ENCODE results near the gene CAMK1. TPM values are rescaled to one million over a fixed set of nuclear protein-coding genes. Genes with fewer than 3 reads are reported as not detected.

CAMK1 gene
- total and polyA plus RNA-seq, 11 donors = 9.7 to 26.3 (median 14.7) TPM

GRCh38 chr3:9779721-9780457 is 10.1 kb upstream of the CAMK1 start:
- ATAC-seq (peak; percentile 15 to 63 (median 47)), DNase-seq (peak in 1 of 5 donors; percentile 43)
- H3K27ac ChIP-seq = peak overlapping the region in 4 of 12 donors; percentile 23 to 87 (median 30)
- TF ChIP-seq POLR2A (IDR thresholded peaks at IDR 0.05) (no peak), CTCF (IDR thresholded peaks at IDR 0.05) (no peak)
- peaks cover 0 to 61% (median 0%) of the 10 kb centered on the region in 12 donors for H3K4me1 ChIP-seq
- no peaks in the 10 kb centered on the region for H3K27me3 ChIP-seq
- peaks cover 0 to 55% (median 48%) of the 10 kb centered on the region in 9 donors for H3K36me3 ChIP-seq
- no peaks in the 10 kb centered on the region for H3K9me3 ChIP-seq
- no peak overlapping the region for H3K4me3 ChIP-seq
- whole genome bisulfite sequencing, 4 donors = 74 to 79% (median 78%) methylated on average over 8 of the region's 8 CpGs
- intact Hi-C loops (cut with DNase I) = no loop called here

- TF ChIP-seq CTCF (IDR thresholded peaks at IDR 0.05) (no peak), POLR2A (IDR thresholded peaks at IDR 0.05) (no peak)
- Histone ChIP-seq H3K4me3 (no peak overlapping the region), H3K9me3 (no peaks in the 10 kb centered on the region), H3K4me1 (peaks cover 0 to 61% (median 0%) of the 10 kb centered on the region in 12 donors), H3K27ac (peak overlapping the region in 1 of 12 donors; percentile 87), H3K36me3 (peaks cover 0 to 48% (median 43%) of the 10 kb centered on the region in 9 donors), H3K27me3 (no peaks in the 10 kb centered on the region)
- ATAC-seq (peak in 1 of 4 donors; percentile 25), DNase-seq (no peak)
- 79 to 92% (median 83%) methylated on average over 4 to 6 of the region's 6 CpGs for WGBS, 4 donors
- intact Hi-C loops (cut with DNase I) = no loop called here
These were observed 9.4 kb upstream of the CAMK1 start for GRCh38 chr3:9779075-9779593.

- Histone ChIP-seq H3K4me3 (no peak overlapping the region), H3K4me1 (peaks cover 0 to 61% (median 0%) of the 10 kb centered on the region in 12 donors), H3K27me3 (no peaks in the 10 kb centered on the region), H3K36me3 (peaks cover 0 to 41% (median 36%) of the 10 kb centered on the region in 9 donors), H3K9me3 (no peaks in the 10 kb centered on the region), H3K27ac (peak overlapping the region in 1 of 12 donors; percentile 87)
- peak in 1 of 4 donors; percentile 59 for ATAC-seq
- intact Hi-C loops (cut with DNase I) = no loop called here
- WGBS, 4 donors = 72 to 86% (median 77%) methylated on average over 5 of the region's 5 CpGs
- DNase-seq = no peak
- TF ChIP-seq POLR2A (IDR thresholded peaks at IDR 0.05) (no peak), CTCF (IDR thresholded peaks at IDR 0.05) (no peak)
These were observed 8.7 kb upstream of the CAMK1 start for GRCh38 chr3:9778143-9779074.

- H3K27ac ChIP-seq = no peak overlapping the region
- DNase-seq (no peak), ATAC-seq (no peak)
- intact Hi-C loops (cut with DNase I) = no loop called here
- TF ChIP-seq CTCF (IDR thresholded peaks at IDR 0.05) (no peak), POLR2A (IDR thresholded peaks at IDR 0.05) (no peak)
- 85 to 95% (median 91%) methylated on average over 1 of the region's 1 CpG for WGBS, 4 donors
- H3K9me3 ChIP-seq = no peaks in the 10 kb centered on the region
- peaks cover 0 to 61% (median 0%) of the 10 kb centered on the region in 12 donors for H3K4me1 ChIP-seq
- peaks cover 0 to 33% (median 29%) of the 10 kb centered on the region in 9 donors for H3K36me3 ChIP-seq
- no peak overlapping the region for H3K4me3 ChIP-seq
- H3K27me3 ChIP-seq = no peaks in the 10 kb centered on the region
These were observed 7.9 kb upstream of the CAMK1 start for GRCh38 chr3:9777694-9778021.

All from heart left ventricle (tissue), 16 donors.